ENCODE measurements around the gene LGALSL.
A peak's percentile ranks its signal among the peaks of the same experiment; 100 is the strongest.

LGALSL gene

GRCh38 chr2:64453770-64454385 lies at the start of gene LGALSL:
Gene LGALSL (plus strand): TSS chr2:64454162. CDS start chr2:64454546, 384 bp downstream.
- peak; percentile 39 for DNase-seq (ENCODE audit: low spot score)

DNA sequence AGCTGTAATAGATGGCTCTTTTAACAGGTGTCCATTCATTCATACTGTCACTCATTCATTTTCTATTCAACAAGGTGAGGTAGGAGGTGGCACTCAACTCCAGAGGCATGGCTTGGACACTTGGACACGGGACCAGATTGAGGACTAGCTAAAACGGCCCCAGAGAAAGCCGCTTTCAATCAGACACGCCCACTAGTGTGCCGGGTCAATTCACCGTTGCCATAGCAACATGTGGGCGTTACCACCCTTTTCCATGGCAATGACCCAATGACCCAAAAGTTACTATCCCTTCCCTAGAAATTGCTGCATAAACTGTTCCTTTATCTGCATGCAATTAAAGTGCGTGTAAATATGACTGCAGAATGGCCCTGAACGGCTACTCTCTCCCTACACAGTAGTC lies 49.2 kb upstream of the LGALSL start:
- no peak for DNase-seq (ENCODE audit: low spot score)

DNA sequence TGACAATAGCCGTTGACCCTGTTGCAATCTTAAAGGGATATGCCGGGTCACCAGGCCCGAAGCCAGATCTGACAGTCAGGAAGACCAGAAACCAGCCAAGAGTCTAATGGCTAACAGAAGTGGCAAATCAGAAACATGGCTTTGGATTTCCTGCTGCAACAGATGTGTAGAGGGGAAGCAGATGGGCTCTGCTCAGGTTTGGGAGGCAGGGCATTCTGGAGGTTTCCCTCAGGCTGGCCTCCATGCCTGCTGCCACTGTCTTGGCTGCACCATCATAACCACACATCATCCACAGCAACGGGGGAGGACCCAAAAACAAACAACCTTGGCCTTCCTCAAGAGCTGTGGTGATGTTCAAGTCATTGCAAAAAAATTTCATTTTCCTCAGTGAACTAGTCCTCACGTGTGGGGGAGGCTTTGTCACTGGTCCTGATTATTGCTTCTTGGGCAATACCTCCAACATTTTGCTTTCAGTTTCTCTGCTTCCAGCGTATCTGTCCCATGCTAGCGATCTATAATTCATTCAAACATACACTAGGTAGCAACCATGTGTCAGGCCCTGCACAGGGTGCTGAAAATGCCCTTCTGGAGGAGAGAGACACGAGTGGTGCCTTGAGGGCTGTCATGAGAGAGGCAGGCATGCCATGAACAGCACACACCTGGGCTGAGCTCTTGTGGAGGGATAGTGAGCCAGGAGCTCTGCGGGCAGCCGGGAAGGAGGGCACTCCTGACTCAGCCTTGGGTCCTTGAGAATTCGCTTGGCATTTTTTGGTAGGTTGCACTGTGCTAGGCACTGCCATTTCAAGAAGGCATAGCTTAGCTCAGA lies 48.2 kb upstream of the LGALSL start:
- no peak for DNase-seq (ENCODE audit: low spot score)

- no peak for DNase-seq (ENCODE audit: low spot score)
These were observed 47.6 kb upstream of the LGALSL start for GRCh38 chr2:64406407-64406774.

DNA sequence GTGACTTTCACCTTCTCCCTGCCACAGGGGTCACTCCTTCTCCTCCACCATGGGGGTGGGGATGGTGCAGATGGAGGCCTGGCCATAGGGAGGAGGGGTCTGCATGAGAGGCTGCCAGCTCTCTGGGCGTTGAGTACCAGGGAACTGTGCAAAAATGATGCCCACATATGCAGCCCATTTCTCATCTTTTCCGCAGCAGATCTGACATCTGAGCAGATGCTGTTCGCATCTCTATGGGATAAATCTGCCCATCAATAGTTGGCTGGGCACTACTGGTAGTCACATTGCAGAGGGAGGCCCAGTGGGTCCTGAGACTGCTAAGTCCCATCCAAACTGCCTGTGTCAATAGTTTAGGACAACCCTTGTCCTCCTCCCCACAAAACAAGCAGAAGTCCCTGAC lies 45.9 kb upstream of the LGALSL start:
- no peak for DNase-seq (ENCODE audit: low spot score)

DNA sequence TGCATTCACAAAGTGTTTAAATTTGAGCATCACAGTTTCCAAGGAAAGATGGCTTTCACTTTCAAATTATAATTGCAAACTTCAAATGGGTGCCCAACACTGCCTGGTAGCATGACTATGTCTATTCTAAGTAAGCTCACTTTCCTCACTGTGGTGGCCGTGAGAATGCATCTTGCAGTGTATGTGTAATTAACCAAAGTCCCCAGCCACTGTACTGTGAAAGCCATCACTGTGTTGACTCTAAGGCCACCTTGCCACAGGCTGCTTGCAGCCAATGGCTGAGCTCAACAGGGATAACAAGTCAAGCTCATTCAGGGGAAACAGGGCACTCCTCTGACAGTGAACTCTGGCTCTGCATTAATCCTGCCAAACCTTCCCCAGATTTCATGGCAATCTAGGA lies 43.3 kb upstream of the LGALSL start:
- no peak for DNase-seq (ENCODE audit: low spot score)

DNA sequence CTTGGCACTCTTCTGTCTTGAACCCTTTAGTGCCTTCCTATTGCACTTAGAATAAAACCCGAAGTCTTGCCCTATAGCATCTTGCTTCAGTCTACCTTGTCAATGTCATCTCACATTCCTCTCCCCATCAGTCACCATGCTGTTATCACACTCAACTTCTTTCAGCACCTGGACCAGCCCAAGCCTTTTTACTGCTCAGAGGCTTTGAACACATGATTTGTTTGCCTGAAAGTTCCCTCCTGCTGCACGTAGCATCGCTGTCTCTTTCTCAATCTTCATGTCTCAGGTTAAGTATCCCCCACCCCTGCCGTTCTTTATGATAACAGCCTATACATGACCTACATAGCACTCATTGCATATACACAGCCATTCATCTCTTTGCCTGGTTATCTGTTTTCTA lies 41.3 kb upstream of the LGALSL start:
- no peak for DNase-seq (ENCODE audit: low spot score)

- DNase-seq (ENCODE audit: low spot score), result no peak
These were observed 39.1 kb upstream of the LGALSL start for GRCh38 chr2:64414736-64415435.

DNA sequence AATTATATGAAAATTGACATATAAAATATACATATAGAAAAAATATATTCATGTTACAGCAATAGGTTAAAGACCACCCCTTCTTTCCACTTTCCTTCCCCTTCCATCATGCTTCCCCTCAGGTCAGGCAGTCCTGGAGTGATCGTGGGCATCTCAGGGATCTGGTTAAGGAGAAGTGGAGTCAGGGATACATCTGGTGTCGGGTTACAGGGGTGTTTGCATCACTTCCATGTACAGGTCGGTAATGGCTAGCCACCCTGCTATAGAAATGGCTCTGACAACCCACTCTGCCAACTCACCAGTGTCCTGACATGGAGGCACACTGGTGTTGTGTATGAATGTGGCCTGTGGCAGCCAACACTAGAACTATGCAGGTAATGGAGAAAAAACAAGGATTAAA lies 36.3 kb upstream of the LGALSL start:
- DNase-seq (ENCODE audit: low spot score), result no peak

DNA sequence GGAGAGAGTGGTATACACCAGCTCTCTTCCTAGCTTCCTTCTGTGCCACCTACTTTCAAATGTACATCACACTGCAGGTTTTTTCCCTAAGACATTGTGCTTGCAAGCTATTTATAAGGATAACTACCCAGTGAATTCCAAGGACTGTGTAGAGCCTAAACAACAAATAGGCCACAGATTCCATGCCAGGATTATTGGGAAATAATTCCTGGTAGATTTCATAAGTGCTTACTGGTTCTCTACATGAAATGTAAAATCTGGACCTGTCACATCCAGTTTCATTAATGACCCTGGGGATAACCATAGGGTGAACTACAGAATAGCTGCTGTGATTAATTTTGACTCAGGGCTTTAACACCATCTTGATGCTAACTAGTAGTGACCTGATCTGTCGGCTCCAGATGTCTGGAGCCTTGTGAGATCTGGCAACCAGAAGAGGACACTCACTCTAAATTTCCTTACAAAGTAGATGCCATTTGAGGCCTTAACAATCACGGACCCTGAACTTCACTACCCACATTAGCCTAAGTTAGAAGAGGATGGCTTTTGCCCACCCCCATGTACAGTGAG lies 34.3 kb upstream of the LGALSL start:
- no peak for DNase-seq (ENCODE audit: low spot score)

DNA sequence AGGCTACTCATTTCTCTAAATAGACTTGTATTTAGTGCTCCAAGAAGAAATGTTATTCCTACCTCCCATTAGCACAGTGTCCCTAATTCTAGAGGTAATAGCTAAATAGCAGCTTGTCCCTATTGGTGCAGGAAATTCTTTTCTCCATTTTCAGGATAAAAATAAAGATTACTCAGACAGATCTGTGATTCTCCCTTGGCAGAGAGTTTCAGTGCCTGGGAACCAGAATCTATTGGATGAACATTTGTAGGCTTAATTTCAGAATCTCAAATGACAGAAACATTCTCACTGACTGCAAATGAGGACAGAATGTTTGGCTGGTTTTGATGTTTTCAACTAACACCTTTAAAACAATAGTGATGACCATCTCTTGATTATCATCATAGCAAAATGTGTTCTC lies 33.3 kb upstream of the LGALSL start:
- peak; percentile 2 for DNase-seq (ENCODE audit: low spot score)

- DNase-seq (ENCODE audit: low spot score), result no peak
These were observed 32.8 kb upstream of the LGALSL start for GRCh38 chr2:64421201-64421600.

DNA sequence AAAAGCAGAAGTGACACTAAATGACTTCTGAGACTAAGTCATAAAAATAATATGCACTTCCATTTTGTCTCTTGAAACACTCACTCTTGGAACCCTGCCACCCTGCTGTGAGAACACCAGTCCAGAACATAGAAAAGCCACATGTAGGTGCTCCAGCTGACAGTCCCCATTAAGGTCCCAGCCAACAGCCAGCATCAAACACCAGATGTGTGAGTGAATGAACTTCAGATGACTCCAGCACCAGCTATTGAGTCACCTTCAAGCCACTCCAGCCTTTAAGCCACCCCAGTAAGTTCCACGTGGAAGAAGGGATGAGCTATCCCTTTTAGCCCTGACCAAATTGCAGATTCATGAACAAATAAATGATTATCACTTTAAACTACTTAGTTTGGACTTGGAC lies 31.5 kb upstream of the LGALSL start:
- no peak for DNase-seq (ENCODE audit: low spot score)

- DNase-seq (ENCODE audit: low spot score), result no peak
These were observed 30.7 kb upstream of the LGALSL start for GRCh38 chr2:64423303-64423702.

DNA sequence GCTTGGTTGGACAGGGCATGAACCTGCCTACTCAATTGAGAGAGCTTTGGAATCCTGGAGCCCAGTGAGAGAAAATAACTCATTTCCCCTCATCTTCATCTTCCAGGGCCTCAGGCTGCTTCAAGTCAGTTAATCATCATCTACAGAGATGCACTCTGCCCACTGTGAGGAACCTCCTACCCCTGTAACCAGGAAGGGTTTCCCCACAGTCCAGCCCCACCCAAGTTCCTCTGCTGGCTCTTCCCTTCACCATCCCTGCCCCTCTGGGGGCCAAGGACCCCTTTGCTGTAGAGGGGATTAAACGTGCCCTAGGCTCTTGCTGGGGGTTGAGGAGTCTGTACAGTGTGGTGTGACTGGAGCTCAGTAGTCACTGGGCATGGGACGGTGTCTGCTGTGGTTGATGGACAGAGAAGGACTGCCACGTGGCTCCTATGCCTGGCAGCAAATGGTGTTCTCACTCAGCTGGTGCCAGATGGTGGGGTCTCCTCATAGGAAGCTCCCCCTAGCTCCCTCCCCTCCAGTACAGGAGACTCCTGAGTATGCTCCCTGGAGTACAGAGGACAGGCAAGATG lies 29.5 kb upstream of the LGALSL start:
- DNase-seq (ENCODE audit: low spot score), result no peak

DNA sequence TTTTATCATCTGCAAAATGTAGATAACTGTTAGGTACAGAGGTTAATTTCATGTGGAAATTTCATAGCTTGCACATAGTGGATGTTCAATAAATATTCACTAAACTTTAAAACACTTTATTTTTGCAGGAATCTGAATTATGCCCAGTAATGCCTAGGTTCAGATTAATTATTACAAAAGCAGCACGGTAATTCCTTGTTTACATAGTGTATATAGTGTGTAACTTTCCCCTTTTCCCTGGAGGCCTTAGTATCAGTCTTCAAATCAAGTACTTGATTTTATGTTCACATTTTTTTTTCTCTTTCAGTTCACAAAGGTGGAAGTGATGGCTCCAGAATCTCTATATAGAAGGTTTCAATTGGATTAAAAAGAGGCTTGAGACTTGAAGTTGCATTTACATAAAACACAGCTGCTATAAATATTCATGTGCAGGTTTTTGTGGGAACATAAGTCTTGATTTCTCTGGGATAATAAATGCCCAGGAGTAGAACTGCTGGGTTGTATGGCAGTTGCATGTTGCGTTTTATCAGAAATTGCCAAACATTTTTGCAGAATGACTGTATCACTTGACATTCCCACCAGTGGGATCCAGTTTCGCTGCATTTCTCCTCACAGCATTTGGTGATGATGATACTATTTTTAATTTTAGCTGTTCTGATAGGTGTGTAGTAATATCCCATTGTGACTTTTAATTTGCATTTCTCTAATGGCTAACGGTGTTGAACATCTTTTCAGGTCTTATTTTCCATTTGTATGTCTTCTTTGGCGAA lies 27.6 kb upstream of the LGALSL start:
- no peak for DNase-seq (ENCODE audit: low spot score)

DNA sequence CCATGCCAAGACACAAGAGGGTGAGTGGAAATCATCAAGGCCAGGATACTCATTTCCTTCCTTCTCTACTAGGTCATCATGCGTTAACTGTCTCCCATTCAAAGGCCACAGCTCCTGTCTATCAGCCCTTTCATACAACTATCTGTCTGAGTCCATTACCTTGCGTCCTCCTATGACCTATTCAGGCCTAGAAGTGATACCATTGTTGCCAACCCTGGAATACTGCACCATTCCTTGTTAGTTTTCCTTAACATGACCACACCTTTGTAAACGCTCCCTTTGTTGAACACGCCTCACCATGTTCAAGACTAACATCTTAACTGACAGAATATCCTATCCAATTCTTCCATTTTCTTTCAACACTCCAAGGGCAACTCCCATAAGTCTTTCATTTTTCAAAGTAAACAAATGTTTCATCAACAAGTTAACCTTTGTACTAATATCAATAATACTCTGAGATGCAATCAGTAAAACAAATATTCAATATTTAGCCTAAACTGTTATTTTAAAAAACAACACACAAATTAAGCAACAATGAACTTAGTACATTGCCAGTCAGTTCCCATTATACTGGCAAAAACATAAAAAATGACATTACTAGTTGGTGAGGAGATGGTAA lies 19.8 kb upstream of the LGALSL start:
- no peak for DNase-seq (ENCODE audit: low spot score)

- no peak for DNase-seq (ENCODE audit: low spot score)
These were observed 16.1 kb upstream of the LGALSL start for GRCh38 chr2:64437883-64438282.

GRCh38 chr2:64439194-64439593 lies 14.8 kb upstream of the LGALSL start:
- DNase-seq (ENCODE audit: low spot score), result no peak

DNA sequence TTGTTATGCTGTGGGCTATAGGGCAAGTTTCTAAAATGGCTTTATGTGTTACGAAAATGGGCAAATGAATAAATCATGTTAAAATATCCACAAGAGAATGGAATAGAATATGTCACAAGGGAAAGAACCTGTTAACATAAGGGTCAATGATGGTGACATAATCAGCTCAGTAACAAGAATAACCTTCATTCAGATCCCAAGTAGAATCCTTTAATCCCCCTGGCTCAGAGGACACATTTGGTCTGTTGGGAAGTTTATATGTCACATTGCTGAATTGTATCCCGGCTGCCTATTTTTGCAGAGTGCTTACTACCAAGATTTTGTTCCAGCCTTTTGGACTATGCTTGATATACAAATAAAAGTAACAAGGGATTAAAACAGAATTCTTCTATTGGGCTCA lies 13.1 kb upstream of the LGALSL start:
- DNase-seq (ENCODE audit: low spot score), result no peak

- no peak for DNase-seq (ENCODE audit: low spot score)
These were observed 11.7 kb upstream of the LGALSL start for GRCh38 chr2:64442277-64442676.

All from pons (tissue), 1 donor.